Raji (cell line): ENCODE measurements around the gene OTX2.

Experiments used
- POLR2A ChIP-seq: IDR thresholded peaks from 2 replicates; pipeline ENCODE4 v1.6.1; 2011; ENCODE audit warnings: low read depth, low read length, control low read depth; ENCODE audit not compliant: insufficient read depth

The OTX2 gene

GRCh38 chr14:56789955-56790354 lies 20.3 kb downstream of the OTX2 start:
- TF ChIP-seq POLR2A = no peak

- TF ChIP-seq POLR2A = no peak
Measured at GRCh38 chr14:56787530-56787929, 22.7 kb downstream of the OTX2 start.

GRCh38 chr14:56782711-56783110 lies 27.6 kb downstream of the OTX2 start:
- TF ChIP-seq POLR2A = no peak

GRCh38 chr14:56774503-56774902 lies 35.8 kb downstream of the OTX2 start:
- no peak for TF ChIP-seq POLR2A

GRCh38 chr14:56770512-56770911 lies 39.8 kb downstream of the OTX2 start:
- no peak for TF ChIP-seq POLR2A

GRCh38 chr14:56760164-56760914 lies 49.9 kb downstream of the OTX2 start:
- no peak for TF ChIP-seq POLR2A

- no peak for TF ChIP-seq POLR2A
Measured at GRCh38 chr14:56759633-56760032, 50.6 kb downstream of the OTX2 start.

GRCh38 chr14:56759094-56759493 lies 51.2 kb downstream of the OTX2 start:
- TF ChIP-seq POLR2A = no peak

GRCh38 chr14:56754921-56755320 lies 55.4 kb downstream of the OTX2 start:
- TF ChIP-seq POLR2A = no peak

- no peak for TF ChIP-seq POLR2A
Measured at GRCh38 chr14:56753396-56753795, 56.9 kb downstream of the OTX2 start.

- no peak for TF ChIP-seq POLR2A
Measured at GRCh38 chr14:56752428-56752827, 57.9 kb downstream of the OTX2 start.

- no peak for TF ChIP-seq POLR2A
Measured at GRCh38 chr14:56751471-56751870, 58.8 kb downstream of the OTX2 start.
